IMR-90 (cell line): ENCODE data around the gene SHB. TPM values are rescaled to one million over a fixed set of nuclear protein-coding genes. Genes with fewer than 3 reads are reported as not detected.
A peak's percentile ranks its signal among the peaks of the same experiment; 100 is the strongest.

Source experiments
- ATAC-seq: fragments of 200-7000 bp; cut with Tn5 transposase; 2 replicates; pipeline ENCODE4 v1.9.1; 2020; ENCODE audit warnings: low read depth, mild to moderate bottlenecking, moderate library complexity
- BruUV-seq: library from RNA; stranded (reverse); fragments of 400-500 nt; replicated peaks from 2 replicates; lab custom pipeline; 2021; lab: Mats Ljungman, UMichigan
- CTCF ChIA-PET: fragments of 300-600 bp; formaldehyde crosslinking; extraction: SDS; loops from one replicate; lab custom pipeline; 2021; ENCODE audit warnings: antibody characterized with exemption; lab: Yijun Ruan, JAX
- POLR2A ChIA-PET: fragments of 300-600 bp; sonication (Branson Sonifier 250); formaldehyde crosslinking; loops from one replicate; lab custom pipeline; 2022; ENCODE audit warnings: antibody characterized with exemption; ENCODE audit not compliant: unreplicated experiment; lab: Charles Lee
- DNase-seq: peaks from one replicate; pipeline ENCODE4 v3.0.0; 2013
- H2AFZ ChIP-seq: replicated peaks from 2 replicates; pipeline ENCODE3; 2013; ENCODE audit warnings: low read length, mild to moderate bottlenecking; ENCODE audit not compliant: poor library complexity
- H2AK5ac ChIP-seq: 2 replicates; pipeline ENCODE4 v1.6.1; 2013; ENCODE audit warnings: low read depth, low read length, inconsistent platforms
- H2AK9ac ChIP-seq: replicated peaks from 2 replicates; pipeline ENCODE3; 2013; ENCODE audit warnings: mild to moderate bottlenecking, low read depth, low read length, moderate library complexity; ENCODE audit not compliant: poor library complexity
- H2BK120ac ChIP-seq: 2 replicates; pipeline ENCODE4 v1.6.1; 2013; ENCODE audit warnings: low read depth, low read length, inconsistent platforms
- H2BK15ac ChIP-seq: 3 replicates; pipeline ENCODE4 v1.6.1; 2013; ENCODE audit warnings: low read depth, low read length, inconsistent platforms
- H2BK20ac ChIP-seq: 2 replicates; pipeline ENCODE4 v1.6.1; 2013; ENCODE audit warnings: low read depth, mild to moderate bottlenecking, inconsistent platforms, low read length, moderate library complexity
- H2BK5ac ChIP-seq: 2 replicates; pipeline ENCODE4 v1.6.1; 2013; ENCODE audit warnings: mild to moderate bottlenecking, low read depth, low read length, inconsistent platforms; ENCODE audit not compliant: poor library complexity, severe bottlenecking
- H3K14ac ChIP-seq: replicated peaks from 2 replicates; pipeline ENCODE4 v1.6.1; 2013; ENCODE audit warnings: low read depth, low read length, inconsistent platforms
- H3K18ac ChIP-seq: 2 replicates; pipeline ENCODE4 v1.6.1; 2013; ENCODE audit warnings: low read depth, low read length, control low read depth
- H3K23ac ChIP-seq: 2 replicates; pipeline ENCODE4 v1.6.1; 2013; ENCODE audit warnings: low read depth, low read length, inconsistent platforms
- H3K27ac ChIP-seq: 2 replicates; pipeline ENCODE4 v1.5.1; 2013; ENCODE audit warnings: mild to moderate bottlenecking, control low read depth, low read length; ENCODE audit not compliant: insufficient read depth
- H3K27me3 ChIP-seq: 2 replicates; pipeline ENCODE4 v1.6.1; 2013; ENCODE audit warnings: low read length; ENCODE audit not compliant: control insufficient read depth, insufficient read depth
- H3K36me3 ChIP-seq: 2 replicates; pipeline ENCODE4 v1.6.1; 2013; ENCODE audit warnings: low read length, mixed read lengths; ENCODE audit not compliant: control insufficient read depth, insufficient read depth
- H3K4ac ChIP-seq: 2 replicates; pipeline ENCODE4 v1.6.1; 2013; ENCODE audit warnings: low read depth, low read length, inconsistent platforms
- H3K4me1 ChIP-seq: 2 replicates; pipeline ENCODE4 v1.6.1; 2013; ENCODE audit warnings: low read length, mixed read lengths; ENCODE audit not compliant: control insufficient read depth, insufficient read depth
- H3K4me2 ChIP-seq: 2 replicates; pipeline ENCODE4 v1.6.1; 2013; ENCODE audit warnings: low read depth, mild to moderate bottlenecking, control low read depth, low read length, moderate library complexity
- H3K4me3 ChIP-seq: 2 replicates; pipeline ENCODE4 v1.5.1; 2013; ENCODE audit warnings: low read depth, mild to moderate bottlenecking, control low read depth, low read length, moderate library complexity; ENCODE audit not compliant: insufficient read depth
- H3K56ac ChIP-seq: 2 replicates; pipeline ENCODE4 v1.6.1; 2013; ENCODE audit warnings: low read length, inconsistent platforms; ENCODE audit not compliant: insufficient read depth; ENCODE audit errors: extremely low read depth
- H3K79me1 ChIP-seq, 2 experiments: 2 replicates each; pipeline ENCODE4 v1.6.1; 2013; ENCODE audit warnings: low read length in 2 of 2, inconsistent platforms in 1 of 2, low read depth in 1 of 2
- H3K9ac ChIP-seq: 2 replicates; pipeline ENCODE4 v1.6.1; 2013; ENCODE audit warnings: low read depth, low read length, control low read depth
- H3K9me1 ChIP-seq: 2 replicates; pipeline ENCODE4 v1.6.1; 2013; ENCODE audit warnings: low read length, inconsistent platforms; ENCODE audit not compliant: insufficient read depth
- H3K9me3 ChIP-seq: 2 replicates; pipeline ENCODE4 v1.6.1; 2013; ENCODE audit warnings: low read length; ENCODE audit not compliant: control insufficient read depth, insufficient read depth
- H4K20me1 ChIP-seq: 2 replicates; pipeline ENCODE4 v1.6.1; 2013; ENCODE audit warnings: low read length, inconsistent platforms; ENCODE audit not compliant: insufficient read depth
- H4K5ac ChIP-seq: 2 replicates; pipeline ENCODE4 v1.6.1; 2013; ENCODE audit warnings: mild to moderate bottlenecking, low read depth, low read length, control low read depth
- H4K8ac ChIP-seq, 2 experiments: 2 replicates each; pipeline ENCODE4 v1.6.1; 2013; ENCODE audit warnings: low read depth in 2 of 2, low read length in 2 of 2, control low read depth in 1 of 2, inconsistent platforms in 1 of 2
- H4K91ac ChIP-seq: 2 replicates; pipeline ENCODE4 v1.6.1; 2013; ENCODE audit warnings: low read depth, low read length, inconsistent platforms; ENCODE audit not compliant: insufficient read depth
- BHLHE40 ChIP-seq: fragments of 150-350 bp; IDR thresholded peaks from 2 replicates; pipeline ENCODE4 v1.6.1; 2016; ENCODE audit warnings: mild to moderate bottlenecking, low read depth, low read length
- CEBPB ChIP-seq: IDR thresholded peaks from 2 replicates; pipeline ENCODE4 v1.6.1; 2012; ENCODE audit warnings: low read depth, low read length, improper control_type of control experiment
- CHD1 ChIP-seq: IDR thresholded peaks from 2 replicates; pipeline ENCODE4 v1.6.1; 2012; ENCODE audit warnings: low read depth, low read length, improper control_type of control experiment
- FOS ChIP-seq: fragments of 150-350 bp; IDR thresholded peaks from 2 replicates; pipeline ENCODE4 v1.6.1; 2016; ENCODE audit warnings: low read depth, low read length
- MAFK ChIP-seq: IDR thresholded peaks from 2 replicates; pipeline ENCODE4 v1.6.1; 2012; ENCODE audit warnings: low read depth, low read length, improper control_type of control experiment
- MAZ ChIP-seq: IDR thresholded peaks from 2 replicates; pipeline ENCODE4 v1.6.1; 2012; ENCODE audit warnings: low read depth, mild to moderate bottlenecking, low read length, improper control_type of control experiment, moderate library complexity, borderline replicate concordance
- NFE2L2 ChIP-seq: fragments of 150-350 bp; IDR thresholded peaks from 2 replicates; pipeline ENCODE4 v1.6.1; 2016; ENCODE audit warnings: low read depth, mild to moderate bottlenecking, low read length
- POLR2A ChIP-seq: IDR thresholded peaks from 2 replicates; pipeline ENCODE4 v1.6.1; 2012; ENCODE audit warnings: mild to moderate bottlenecking, low read depth, low read length
- RFX5 ChIP-seq: IDR thresholded peaks from 2 replicates; pipeline ENCODE4 v1.8.0; 2012; ENCODE audit warnings: low read depth, mild to moderate bottlenecking, low read length, moderate library complexity
- SMC3 ChIP-seq: fragments of 150-350 bp; IDR thresholded peaks from 2 replicates; pipeline ENCODE4 v1.6.1; 2016; ENCODE audit warnings: low read depth, mild to moderate bottlenecking, antibody characterized with exemption, low read length, moderate library complexity
- WGBS, 2 experiments: methylation state at CpG; one replicate each; pipeline versions ENCODE4 v1.1.5 to v1.1.7; 2013; ENCODE audit warnings: missing lambda C conversion rate in 2 of 2; ENCODE audit not compliant: insufficient read length in 1 of 2; ENCODE audit errors: extremely low coverage in 2 of 2; 5-methylcytosine and 5-hydroxymethylcytosine counted together
- dilution Hi-C: fragments of 300-500 bp; cut with HindIII; formaldehyde crosslinking; loops from one replicate; pipeline ENCODE4 v1.14.3; 2018; ENCODE audit warnings: low sequenced_read_pairs; ENCODE audit not compliant: unreplicated experiment
- in situ Hi-C: fragments of 300-500 bp; cut with MboI; formaldehyde crosslinking; loops from 3 replicates; pipeline ENCODE4 v1.14.3; 2019; ENCODE audit warnings: low sequenced_read_pairs, inconsistent platforms, mixed read lengths
- intact Hi-C: fragments of 100-400 bp; cut with micrococcal nuclease; formaldehyde crosslinking; loops from 2 replicates; pipeline ENCODE4 v1.10.0; 2022
- polyA plus RNA-seq, 3 experiments: library from polyadenylated mRNA; depleted of rRNA; stranded (reverse); fragments of >200 nt; gene quantifications; 2 replicates each; pipeline ENCODE4 v1.2.3, GENCODE V29; 2012; ENCODE audit warnings: low replicate concordance in 1 of 3
- total RNA-seq: library from RNA; depleted of rRNA; stranded (reverse); fragments of >200 nt; gene quantifications from 2 replicates; pipeline ENCODE4 v1.2.3, GENCODE V29; 2012
- TF ChIP-seq, protein P1 (sequence below): fragments of 150-350 bp; IDR thresholded peaks from 2 replicates; pipeline ENCODE4 v1.6.1; 2016; ENCODE audit warnings: low read depth, mild to moderate bottlenecking, low read length, moderate library complexity, borderline replicate concordance
- TF ChIP-seq, protein P2 (sequence below): fragments of 150-350 bp; IDR thresholded peaks from 2 replicates; pipeline ENCODE4 v1.6.1; 2017; ENCODE audit warnings: mild to moderate bottlenecking, antibody characterized with exemption, low read length, low read depth
- TF ChIP-seq, protein P3 (sequence below): conservative IDR thresholded peaks from 2 replicates; pipeline ENCODE4 v1.5.1; 2012; ENCODE audit warnings: mild to moderate bottlenecking, low read depth, low read length, improper control_type of control experiment

SHB gene
- total and polyA plus RNA-seq, 2 of the 4 experiments (the other 2 are of a cell fraction), result 6.1 to 20.4 TPM

DNA sequence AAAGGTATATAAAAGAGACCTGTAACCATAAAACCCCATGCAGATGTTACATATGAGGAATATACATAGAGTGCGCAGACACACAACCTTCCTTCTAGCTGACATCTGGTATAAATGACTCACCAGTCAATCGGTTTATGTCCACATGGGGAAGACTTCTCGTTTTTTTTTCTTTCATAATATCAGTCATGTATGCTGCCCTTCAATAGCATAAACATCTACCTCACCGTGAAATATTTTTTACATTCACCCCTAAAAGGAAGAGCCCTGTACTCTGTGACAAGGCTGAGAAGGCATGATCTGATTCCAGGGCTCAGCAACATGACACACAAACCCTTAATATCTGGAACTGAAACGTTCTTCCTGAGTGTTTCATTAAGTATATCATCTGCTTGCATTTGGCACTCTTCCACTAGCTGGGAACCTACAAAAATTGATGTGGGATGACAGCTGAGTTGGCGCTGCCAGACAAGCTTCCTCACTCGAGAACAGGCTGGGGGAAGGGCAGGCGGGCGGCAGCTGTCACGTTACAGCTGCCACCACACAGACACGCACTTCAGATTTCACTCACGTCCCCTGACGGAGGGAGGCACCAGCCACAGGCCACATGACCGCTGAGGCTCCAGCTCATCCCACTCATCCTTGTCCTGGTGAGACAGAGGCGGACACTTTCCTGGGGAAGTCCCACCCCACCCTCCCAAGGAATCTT lies 74.2 kb downstream of the SHB start:
- no peaks in the 10 kb centered on the region for H3K27me3 ChIP-seq
- peak; percentile 68 for ATAC-seq
- TF ChIP-seq NFE2L2, result no peak
- TF ChIP-seq MAFK, result peak; percentile 6; the same call in 1 of the 2 replicates
- TF ChIP-seq, protein P1, sequence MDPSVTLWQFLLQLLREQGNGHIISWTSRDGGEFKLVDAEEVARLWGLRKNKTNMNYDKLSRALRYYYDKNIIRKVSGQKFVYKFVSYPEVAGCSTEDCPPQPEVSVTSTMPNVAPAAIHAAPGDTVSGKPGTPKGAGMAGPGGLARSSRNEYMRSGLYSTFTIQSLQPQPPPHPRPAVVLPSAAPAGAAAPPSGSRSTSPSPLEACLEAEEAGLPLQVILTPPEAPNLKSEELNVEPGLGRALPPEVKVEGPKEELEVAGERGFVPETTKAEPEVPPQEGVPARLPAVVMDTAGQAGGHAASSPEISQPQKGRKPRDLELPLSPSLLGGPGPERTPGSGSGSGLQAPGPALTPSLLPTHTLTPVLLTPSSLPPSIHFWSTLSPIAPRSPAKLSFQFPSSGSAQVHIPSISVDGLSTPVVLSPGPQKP, result no peak
- TF ChIP-seq, protein P2, sequence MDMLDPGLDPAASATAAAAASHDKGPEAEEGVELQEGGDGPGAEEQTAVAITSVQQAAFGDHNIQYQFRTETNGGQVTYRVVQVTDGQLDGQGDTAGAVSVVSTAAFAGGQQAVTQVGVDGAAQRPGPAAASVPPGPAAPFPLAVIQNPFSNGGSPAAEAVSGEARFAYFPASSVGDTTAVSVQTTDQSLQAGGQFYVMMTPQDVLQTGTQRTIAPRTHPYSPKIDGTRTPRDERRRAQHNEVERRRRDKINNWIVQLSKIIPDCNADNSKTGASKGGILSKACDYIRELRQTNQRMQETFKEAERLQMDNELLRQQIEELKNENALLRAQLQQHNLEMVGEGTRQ, result peak; percentile 89
- TF ChIP-seq CEBPB, result no peak
- no peak for TF ChIP-seq POLR2A
- TF ChIP-seq, protein P3, sequence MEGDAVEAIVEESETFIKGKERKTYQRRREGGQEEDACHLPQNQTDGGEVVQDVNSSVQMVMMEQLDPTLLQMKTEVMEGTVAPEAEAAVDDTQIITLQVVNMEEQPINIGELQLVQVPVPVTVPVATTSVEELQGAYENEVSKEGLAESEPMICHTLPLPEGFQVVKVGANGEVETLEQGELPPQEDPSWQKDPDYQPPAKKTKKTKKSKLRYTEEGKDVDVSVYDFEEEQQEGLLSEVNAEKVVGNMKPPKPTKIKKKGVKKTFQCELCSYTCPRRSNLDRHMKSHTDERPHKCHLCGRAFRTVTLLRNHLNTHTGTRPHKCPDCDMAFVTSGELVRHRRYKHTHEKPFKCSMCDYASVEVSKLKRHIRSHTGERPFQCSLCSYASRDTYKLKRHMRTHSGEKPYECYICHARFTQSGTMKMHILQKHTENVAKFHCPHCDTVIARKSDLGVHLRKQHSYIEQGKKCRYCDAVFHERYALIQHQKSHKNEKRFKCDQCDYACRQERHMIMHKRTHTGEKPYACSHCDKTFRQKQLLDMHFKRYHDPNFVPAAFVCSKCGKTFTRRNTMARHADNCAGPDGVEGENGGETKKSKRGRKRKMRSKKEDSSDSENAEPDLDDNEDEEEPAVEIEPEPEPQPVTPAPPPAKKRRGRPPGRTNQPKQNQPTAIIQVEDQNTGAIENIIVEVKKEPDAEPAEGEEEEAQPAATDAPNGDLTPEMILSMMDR, result no peak
- no peak for TF ChIP-seq CHD1
- no peak for TF ChIP-seq RFX5
- TF ChIP-seq BHLHE40, result peak; percentile 87
- TF ChIP-seq MAZ, result no peak
- peak; percentile 8; the same call in 1 of the 2 replicates for TF ChIP-seq SMC3
- TF ChIP-seq FOS, result peak; percentile 71; the same call in 1 of the 2 replicates

More for the DNA sequence above, 74.2 kb downstream of the SHB start:
- DNase-seq, result peak; percentile 88
- 10% methylated on average over 2 of the region's 15 CpGs; no CpG with 5 or more reads in 1 of the 2 experiments for WGBS, 2 experiments
- H2BK20ac ChIP-seq, result 0 out of 2 replicates have a peak overlapping the region, but pooled peaks have one; percentile 1
- H3K27ac ChIP-seq, result peak overlapping the region; percentile 80
- H3K14ac ChIP-seq, result peak overlapping the region; percentile 66; the same call in 1 of the 2 replicates
- peaks cover 42% of the 10 kb centered on the region for H4K20me1 ChIP-seq
- H3K18ac ChIP-seq, result 0 out of 2 replicates have a peak overlapping the region, but pooled peaks have one; percentile 5
- H3K4me3 ChIP-seq, result peak overlapping the region; percentile 18; the same call in 1 of the 2 replicates
- H3K4ac ChIP-seq, result peak overlapping the region; percentile 86
- peak overlapping the region in 1 of 2 experiments; percentile 79; a peak in 1 of 4 replicates for H4K8ac ChIP-seq
- H2AFZ ChIP-seq, result peak overlapping the region; percentile 79
- peak overlapping the region; percentile 80 for H2AK5ac ChIP-seq
- peak overlapping the region; percentile 26 for H2BK120ac ChIP-seq
- ChIA-PET POLR2A (interaction anchor here (0.5 kb wide), 1 partner anchor 190 kb away, joined by 3 read pairs; no protein-coding TSS in a partner anchor), CTCF (interaction anchor here (0.6 to 0.9 kb wide), 2 partner anchors 27 to 81 kb away, joined by 4 read pairs; no protein-coding TSS in a partner anchor)
- peak overlapping the region; percentile 29; the same call in 1 of the 2 replicates for H3K56ac ChIP-seq
- peak overlapping the region; percentile 63 for H3K4me2 ChIP-seq
- H2BK5ac ChIP-seq, result peak overlapping the region; percentile 82
- peak overlapping the region; percentile 37; the same call in 1 of the 2 replicates for H3K9ac ChIP-seq
- no peak overlapping the region for H3K23ac ChIP-seq
- peaks cover 46 to 95% of the 10 kb centered on the region in 2 experiments for H3K79me1 ChIP-seq
- H2AK9ac ChIP-seq, result peak overlapping the region; percentile 80
- peaks cover 39% of the 10 kb centered on the region for H3K9me1 ChIP-seq
- H3K4me1 ChIP-seq, result peaks cover 43% of the 10 kb centered on the region
- intact Hi-C loops, result loop anchor here (1.0 kb wide), 1 partner anchor 42 kb away; no protein-coding TSS in a partner anchor
- peaks cover 9% of the 10 kb centered on the region for H3K36me3 ChIP-seq
- no peaks in the 10 kb centered on the region for H3K9me3 ChIP-seq
- no TSS peak for BruUV-seq
- H4K91ac ChIP-seq, result peak overlapping the region; percentile 5; the same call in 1 of the 2 replicates
- 0 out of 3 replicates have a peak overlapping the region, but pooled peaks have one; percentile 43 for H2BK15ac ChIP-seq
- peak overlapping the region; percentile 2; the same call in 1 of the 2 replicates for H4K5ac ChIP-seq
- dilution Hi-C loops, result no loop called here
- in situ Hi-C loops, result no loop called here
